Measurements from ENCODE around the gene LKAAEAR1.
A peak's percentile ranks its signal among the peaks of the same experiment; 100 is the strongest.

Gene LKAAEAR1

GRCh38 chr20:64065062-64065973 is 18.9 kb downstream of the LKAAEAR1 start:
- no peak for DNase-seq

- no peak for DNase-seq
These were observed 20.0 kb downstream of the LKAAEAR1 start for GRCh38 chr20:64064145-64064698.

GRCh38 chr20:64063389-64064144 is 20.6 kb downstream of the LKAAEAR1 start:
- DNase-seq: no peak

GRCh38 chr20:64062596-64063388 is 21.4 kb downstream of the LKAAEAR1 start, which contains the start of gene TCEA2:
Gene TCEA2, plus strand, starts transcription at chr20:64063198. Its CDS starts 115 bp downstream, at chr20:64063313.
- DNase-seq: peak; percentile 98

- no peak for DNase-seq
These were observed 22.0 kb downstream of the LKAAEAR1 start for GRCh38 chr20:64062276-64062595.

GRCh38 chr20:64058536-64058935 is 25.7 kb downstream of the LKAAEAR1 start:
- DNase-seq: no peak

GRCh38 chr20:64057628-64058498 is 26.3 kb downstream of the LKAAEAR1 start:
- DNase-seq: peak; percentile 80

GRCh38 chr20:64056889-64057627 is 27.1 kb downstream of the LKAAEAR1 start:
- no peak for DNase-seq

- no peak for DNase-seq
These were observed 27.6 kb downstream of the LKAAEAR1 start for GRCh38 chr20:64056639-64056888.

- DNase-seq: peak; percentile 68
These were observed 28.1 kb downstream of the LKAAEAR1 start for GRCh38 chr20:64055893-64056638.

GRCh38 chr20:64055396-64055892 is 28.8 kb downstream of the LKAAEAR1 start:
- DNase-seq: no peak

GRCh38 chr20:64053841-64054661 is 30.1 kb downstream of the LKAAEAR1 start:
- peak; percentile 85 for DNase-seq

GRCh38 chr20:64052987-64053840 is 31.0 kb downstream of the LKAAEAR1 start:
- DNase-seq: no peak

GRCh38 chr20:64052326-64052722 is 31.9 kb downstream of the LKAAEAR1 start:
- no peak for DNase-seq

- no peak for DNase-seq
These were observed 32.5 kb downstream of the LKAAEAR1 start for GRCh38 chr20:64051561-64052325.

- DNase-seq: no peak
These were observed 33.2 kb downstream of the LKAAEAR1 start for GRCh38 chr20:64051033-64051452.

GRCh38 chr20:64050261-64051032 is 33.8 kb downstream of the LKAAEAR1 start:
- DNase-seq: no peak

Measured in femur (tissue), 1 donor.